HG03378 (cell line): ENCODE measurements around the gene IDE.

Source experiments
- ATAC-seq: cut with Tn5 transposase; IDR thresholded peaks from one replicate; pipeline ENCODE4 v1.9.1; 2021; ENCODE audit warnings: mild to moderate bottlenecking, moderate library complexity; ENCODE audit not compliant: unreplicated experiment

The IDE gene

DNA sequence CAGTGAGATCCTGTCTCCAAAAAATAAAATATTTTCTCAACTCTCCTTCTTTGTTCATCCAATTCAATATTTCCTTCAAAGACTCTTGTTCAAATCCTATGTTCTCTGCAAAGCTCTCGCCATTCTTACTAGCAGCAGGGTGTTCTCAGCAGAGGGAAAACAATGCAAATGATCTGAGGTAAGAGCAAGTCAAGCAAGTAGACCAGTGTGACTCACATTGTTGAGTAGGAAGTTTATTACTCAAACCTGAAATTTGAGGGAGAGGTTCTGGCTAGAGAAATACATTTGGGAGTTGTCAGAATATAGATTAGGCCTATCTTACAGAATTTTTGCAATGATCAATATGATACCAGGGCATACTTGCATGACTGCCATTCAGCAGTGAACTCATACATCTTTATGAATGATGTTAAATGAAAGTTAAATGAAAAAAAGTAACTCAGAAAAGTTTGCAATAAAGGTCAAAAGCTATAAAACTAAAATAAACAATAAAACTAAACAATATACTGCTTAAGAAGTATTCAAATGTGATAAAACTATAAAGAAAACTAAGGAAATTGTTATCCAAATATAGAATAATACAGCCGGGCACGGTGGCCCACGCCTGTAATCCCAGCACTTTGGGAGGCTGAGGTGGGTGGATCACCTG lies 5.8 kb downstream of the IDE start:
- peak; percentile 74 for ATAC-seq

- no peak for ATAC-seq
Observed at GRCh38 chr10:92562424-92562823, 11.5 kb downstream of the IDE start.

- no peak for ATAC-seq
Observed at GRCh38 chr10:92559046-92559445, 14.8 kb downstream of the IDE start.

- no peak for ATAC-seq
Observed at GRCh38 chr10:92553959-92554358, 19.9 kb downstream of the IDE start.

- no peak for ATAC-seq
Observed at GRCh38 chr10:92552310-92552709, 21.6 kb downstream of the IDE start.

DNA sequence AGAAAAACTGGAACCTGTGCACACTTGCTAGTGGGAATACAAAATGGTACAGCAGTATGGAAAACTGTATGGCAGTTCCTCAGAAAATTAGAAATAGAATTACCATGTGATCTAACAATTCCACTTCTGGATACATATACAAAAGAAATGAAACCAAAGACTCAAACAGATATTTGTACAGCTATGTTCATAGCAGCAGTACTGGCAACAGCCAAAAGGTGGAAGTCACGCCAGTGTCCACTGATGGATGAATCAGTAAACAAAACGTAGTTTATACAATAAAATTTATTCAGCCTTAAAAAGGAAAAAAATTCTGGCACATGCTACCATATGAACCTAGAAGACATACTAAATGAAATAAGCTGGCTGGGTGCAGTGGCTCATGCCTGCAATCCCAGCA lies 23.0 kb downstream of the IDE start:
- ATAC-seq: no peak

- ATAC-seq: no peak
Observed at GRCh38 chr10:92547676-92548075, 26.2 kb downstream of the IDE start.

DNA sequence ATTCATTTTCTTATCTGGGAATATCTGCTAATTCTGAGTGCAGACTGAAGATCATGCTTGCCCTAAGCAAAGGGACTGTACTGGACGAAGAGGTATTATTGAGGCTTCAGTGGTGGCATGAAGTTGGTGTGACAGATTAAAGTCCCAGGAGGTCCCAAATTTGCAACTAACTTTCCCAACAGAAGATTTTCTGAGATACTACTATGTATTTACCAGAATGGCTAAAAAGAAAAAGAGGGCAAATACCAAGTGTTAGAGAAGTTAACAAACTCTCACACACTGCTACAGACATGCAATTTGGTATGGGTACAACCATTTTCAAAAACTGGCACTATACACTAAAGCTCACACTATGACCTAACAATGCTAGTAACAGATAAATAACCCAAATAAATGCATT lies 28.3 kb downstream of the IDE start:
- no peak for ATAC-seq

DNA sequence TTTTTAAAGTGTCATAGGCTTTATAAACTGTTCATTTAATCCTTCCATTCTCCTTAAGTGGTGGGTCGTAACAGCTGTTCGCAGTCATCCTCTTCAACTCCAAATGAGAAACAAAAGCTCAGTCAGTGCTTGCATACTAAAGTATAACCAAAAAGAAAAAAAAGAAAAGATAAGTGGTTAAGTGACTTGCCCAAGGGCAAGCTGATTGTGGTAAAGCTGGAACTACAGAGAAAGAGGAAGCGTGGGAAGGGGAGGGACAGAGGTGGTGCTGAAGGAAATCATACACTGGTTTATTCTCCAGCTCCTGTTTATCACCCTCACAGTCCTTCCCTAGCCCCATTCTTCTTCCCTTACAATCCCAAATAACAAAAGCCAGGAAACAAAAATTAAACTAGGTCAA lies 29.6 kb downstream of the IDE start:
- ATAC-seq: no peak

- no peak for ATAC-seq
Observed at GRCh38 chr10:92542458-92542857, 31.4 kb downstream of the IDE start.

DNA sequence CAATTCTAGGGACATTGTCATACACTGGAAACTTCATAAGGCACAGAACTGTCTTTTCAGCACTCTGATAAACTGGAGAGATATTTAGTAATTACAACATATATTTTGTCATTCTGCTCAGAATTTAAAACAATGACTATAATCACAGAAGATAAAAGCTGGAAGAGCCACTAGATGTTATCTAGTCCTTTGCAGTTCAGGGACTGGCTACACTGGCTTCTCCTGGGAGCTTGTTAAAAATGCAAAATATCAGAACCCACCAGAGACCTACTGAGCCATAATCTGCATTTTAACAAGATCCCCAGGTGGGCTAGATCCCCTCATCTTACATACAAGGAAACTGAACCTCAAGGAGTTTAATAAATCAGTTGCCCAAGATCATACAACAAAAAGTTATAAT lies 32.3 kb downstream of the IDE start:
- no peak for ATAC-seq

- no peak for ATAC-seq
Observed at GRCh38 chr10:92538231-92538958, 35.5 kb downstream of the IDE start.

- ATAC-seq: no peak
Observed at GRCh38 chr10:92530891-92531535, 42.9 kb downstream of the IDE start.

DNA sequence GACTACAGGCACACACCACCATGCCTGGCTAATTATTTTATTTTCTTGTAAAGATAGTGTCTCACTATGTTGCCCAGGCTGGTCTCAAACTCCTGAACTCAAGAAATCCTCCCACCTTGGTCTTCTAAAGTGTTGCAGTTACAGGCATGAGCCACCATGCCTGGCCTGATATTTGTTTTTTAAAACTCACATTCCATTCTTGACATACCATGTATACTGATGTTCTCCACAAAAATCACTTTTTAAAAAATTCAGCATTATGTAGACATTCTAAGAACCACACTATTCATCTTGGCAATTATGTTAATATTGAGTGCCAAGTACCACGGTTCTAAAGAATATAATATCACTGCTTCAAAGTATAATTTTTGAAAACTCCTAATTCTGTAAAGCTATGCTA lies 43.5 kb downstream of the IDE start:
- ATAC-seq: no peak

- no peak for ATAC-seq
Observed at GRCh38 chr10:92527716-92528115, 46.2 kb downstream of the IDE start.

DNA sequence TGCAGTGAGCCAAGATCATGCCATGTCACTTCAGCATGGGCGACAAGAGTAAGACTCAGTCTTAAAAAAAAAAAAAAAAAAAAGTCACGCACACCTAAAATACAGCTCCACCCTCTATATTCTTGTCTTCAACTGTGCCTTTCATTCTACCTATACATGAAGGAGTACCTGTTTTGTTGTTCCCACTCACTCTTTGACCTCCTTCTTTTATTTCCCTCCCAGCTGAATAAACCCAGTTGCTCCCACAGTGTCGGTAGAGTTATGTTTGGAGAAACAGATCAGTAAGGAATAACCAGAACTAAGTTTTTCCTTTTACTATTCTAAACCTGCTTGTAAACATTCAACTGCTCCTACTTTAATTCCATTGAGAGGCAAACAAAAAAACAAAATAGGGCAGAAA lies 50.3 kb downstream of the IDE start:
- ATAC-seq: no peak

DNA sequence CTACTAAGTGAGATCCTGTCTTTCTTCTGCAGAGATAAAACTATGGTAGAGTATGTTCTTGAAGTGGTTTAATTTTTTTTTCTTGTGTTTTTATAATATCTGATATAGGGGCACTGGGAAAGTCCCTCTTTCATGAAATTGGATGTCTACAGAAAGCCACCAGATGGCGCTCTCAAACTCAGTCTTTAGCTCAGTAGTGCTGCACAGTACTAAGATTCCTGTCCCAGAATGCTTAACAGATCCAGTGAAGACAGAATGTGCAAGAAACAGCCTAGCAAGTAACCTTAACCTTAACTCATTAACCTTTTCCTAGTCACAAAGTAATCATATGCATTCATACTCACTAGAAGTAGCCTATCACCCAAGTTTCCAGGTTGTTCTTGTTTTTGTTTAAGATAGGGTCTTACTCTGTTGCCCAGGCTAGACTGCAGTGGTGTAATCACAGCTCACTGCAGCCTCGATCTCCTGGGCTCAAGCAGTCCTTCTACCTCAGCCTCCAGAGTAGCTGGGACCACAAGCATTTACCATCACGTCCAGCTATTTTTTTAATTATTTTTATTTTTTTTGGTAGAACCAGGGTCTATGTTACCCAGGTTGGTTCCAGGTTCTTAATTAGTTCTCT lies 56.7 kb downstream of the IDE start:
- peak; percentile 71 for ATAC-seq

- no peak for ATAC-seq
Observed at GRCh38 chr10:92508866-92509265, 65.0 kb downstream of the IDE start.

DNA sequence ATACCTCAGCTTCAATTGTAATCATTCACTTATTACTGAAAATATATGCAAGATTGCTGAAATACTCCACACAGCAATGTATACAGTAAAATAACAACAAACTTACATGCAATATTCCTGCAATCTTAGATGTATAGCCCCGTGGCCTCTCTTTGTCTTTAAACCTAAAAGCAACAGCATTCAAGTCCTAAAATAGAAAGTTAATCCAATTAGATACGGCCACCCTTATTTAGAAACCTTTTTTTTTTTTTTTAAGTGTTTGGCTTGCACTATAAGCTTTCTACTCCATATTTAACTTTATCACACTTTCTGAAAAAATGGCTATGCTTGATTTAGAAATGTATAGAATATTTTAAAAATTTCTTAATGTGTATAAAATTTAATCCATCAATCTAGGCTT lies 67.6 kb downstream of the IDE start:
- ATAC-seq: no peak

- no peak for ATAC-seq
Observed at GRCh38 chr10:92505044-92505443, 68.8 kb downstream of the IDE start.

DNA sequence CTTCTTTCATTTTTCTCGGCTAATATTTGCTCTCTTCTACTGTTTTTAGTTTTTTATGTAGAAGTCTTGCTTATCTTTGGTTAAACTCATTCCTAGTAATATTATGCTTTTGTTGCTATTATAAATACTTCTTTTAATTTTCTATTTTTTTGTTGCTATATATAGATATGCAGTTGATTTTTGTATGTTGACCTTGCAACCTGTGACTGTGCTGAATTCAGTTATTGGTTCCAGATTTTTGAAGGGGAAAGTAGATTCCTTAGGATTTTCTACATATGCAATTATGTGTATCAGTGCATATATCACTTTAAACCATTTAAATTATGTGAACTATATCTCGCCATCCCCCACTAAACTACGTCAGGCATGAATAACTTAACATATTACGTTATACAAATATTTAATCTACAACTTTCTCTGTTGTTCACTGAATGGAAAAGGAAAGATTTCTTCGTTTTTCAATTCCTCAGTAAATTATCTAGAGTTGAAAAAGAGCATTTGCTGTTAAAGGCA lies 71.5 kb downstream of the IDE start:
- no peak for ATAC-seq

DNA sequence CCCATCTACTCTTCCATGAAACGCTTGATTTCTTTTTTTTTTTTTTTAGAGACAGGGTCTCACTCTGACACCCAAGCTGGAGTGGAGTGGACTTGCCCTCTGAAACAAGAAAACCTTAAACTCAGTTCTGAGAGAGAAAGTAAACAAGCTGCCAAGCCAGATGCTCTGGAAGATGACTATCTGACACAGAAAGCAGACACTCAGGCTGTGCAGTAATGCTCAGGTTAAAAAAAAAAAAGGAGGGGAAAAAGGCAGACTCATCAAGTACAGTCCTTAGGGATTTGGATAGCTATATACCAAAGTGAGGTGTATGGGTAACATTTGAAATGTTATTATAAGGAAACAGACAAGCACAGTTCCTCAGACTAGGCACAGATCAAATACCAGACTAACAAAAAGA lies 80.5 kb downstream of the IDE start:
- no peak for ATAC-seq
